HG03060 (cell line): Measurements from ENCODE around the gene BCAR1.
"Not testable (repeated sequence)": the region's sequence is repeated elsewhere in the genome, so short reads cannot be mapped to it uniquely, and the experiment has no call there.

ENCODE experiments used
- ATAC-seq: cut with Tn5 transposase; IDR thresholded peaks from one replicate; pipeline ENCODE4 v1.9.1; 2021; ENCODE audit warnings: low read depth, moderate number of reproducible peaks; ENCODE audit not compliant: unreplicated experiment

The BCAR1 gene

GRCh38 chr16:75205961-75206748 is 45.3 kb downstream of the BCAR1 start:
- not testable (repeated sequence) for ATAC-seq

- ATAC-seq, result not testable (repeated sequence)
These were observed 46.0 kb downstream of the BCAR1 start for GRCh38 chr16:75205438-75205837.

- not testable (repeated sequence) for ATAC-seq
These were observed 46.5 kb downstream of the BCAR1 start for GRCh38 chr16:75204905-75205304.

- ATAC-seq, result no peak
These were observed 47.0 kb downstream of the BCAR1 start for GRCh38 chr16:75204410-75204758.

- no peak for ATAC-seq
These were observed 47.6 kb downstream of the BCAR1 start for GRCh38 chr16:75203667-75204409.

- no peak for ATAC-seq
These were observed 48.3 kb downstream of the BCAR1 start for GRCh38 chr16:75203096-75203495.

- ATAC-seq, result no peak
These were observed 49.3 kb downstream of the BCAR1 start for GRCh38 chr16:75202069-75202590.

- ATAC-seq, result no peak
These were observed 53.3 kb downstream of the BCAR1 start for GRCh38 chr16:75198135-75198600.

GRCh38 chr16:75197522-75198134 is 53.8 kb downstream of the BCAR1 start:
- ATAC-seq, result no peak

GRCh38 chr16:75196836-75197235 is 54.6 kb downstream of the BCAR1 start:
- no peak for ATAC-seq

- ATAC-seq, result no peak
These were observed 55.3 kb downstream of the BCAR1 start for GRCh38 chr16:75195811-75196790.

GRCh38 chr16:75193730-75194444 is 57.5 kb downstream of the BCAR1 start:
- no peak for ATAC-seq

- no peak for ATAC-seq
These were observed 58.2 kb downstream of the BCAR1 start for GRCh38 chr16:75193265-75193650.

GRCh38 chr16:75192606-75193264 is 58.7 kb downstream of the BCAR1 start:
- ATAC-seq, result no peak

- ATAC-seq, result no peak
These were observed 61.7 kb downstream of the BCAR1 start for GRCh38 chr16:75189638-75190245.

- no peak for ATAC-seq
These were observed 62.5 kb downstream of the BCAR1 start for GRCh38 chr16:75188832-75189477.

- ATAC-seq, result no peak
These were observed 69.8 kb downstream of the BCAR1 start for GRCh38 chr16:75181630-75182029.

GRCh38 chr16:75179208-75179607 is 72.2 kb downstream of the BCAR1 start:
- no peak for ATAC-seq
